ENCODE measurements around the gene PA2G4. TPM values are rescaled to one million over a fixed set of nuclear protein-coding genes. Genes with fewer than 3 reads are reported as not detected.

PA2G4 gene
- total RNA-seq, 1 donor from 2014 or later: 364 TPM

GRCh38 chr12:56081393-56082347, 22.7 kb upstream of the PA2G4 start:
- no peak for DNase-seq (ENCODE audit: low spot score)
- Mint-ChIP-seq H3K9me3 (no peaks in the 10 kb centered on the region), H3K27ac (no peak overlapping the region), H3K4me1 (ENCODE audit: low read depth) (peaks cover 4% of the 10 kb centered on the region), H3K36me3 (ENCODE audit: low read depth) (no peaks in the 10 kb centered on the region), H3K4me3 (ENCODE audit: low read depth) (peak overlapping the region; percentile 68), H3K27me3 (ENCODE audit: low read depth) (peaks cover 34% of the 10 kb centered on the region)
- intact Hi-C loops (cut with micrococcal nuclease): no loop called here

DNA sequence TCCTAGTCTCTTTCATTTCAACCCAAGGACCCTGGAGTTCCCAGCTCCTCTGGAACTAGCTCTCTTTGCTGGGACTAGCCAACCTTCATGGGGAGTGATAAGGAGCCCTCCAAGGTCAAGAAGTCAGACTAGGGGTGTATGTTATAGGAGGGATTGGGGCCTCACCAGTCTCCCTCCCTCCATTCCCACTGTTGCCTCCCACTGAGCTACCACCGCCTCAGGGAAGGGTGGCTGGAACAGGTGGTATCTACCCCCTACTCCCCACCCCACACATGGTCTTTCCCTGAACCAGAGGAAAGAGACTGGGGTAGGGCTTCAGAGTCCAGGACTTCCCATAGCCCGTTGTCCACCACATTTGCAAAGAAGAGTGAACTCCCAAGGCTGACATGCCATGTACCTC, 22.0 kb upstream of the PA2G4 start:
- H3K36me3 Mint-ChIP-seq (ENCODE audit: low read depth): no peaks in the 10 kb centered on the region
- no peak overlapping the region for H3K4me3 Mint-ChIP-seq (ENCODE audit: low read depth)
- H3K9me3 Mint-ChIP-seq: no peaks in the 10 kb centered on the region
- no peak overlapping the region for H3K27ac Mint-ChIP-seq
- intact Hi-C loops (cut with micrococcal nuclease): no loop called here
- peaks cover 34% of the 10 kb centered on the region for H3K27me3 Mint-ChIP-seq (ENCODE audit: low read depth)
- DNase-seq (ENCODE audit: low spot score): no peak
- peaks cover 4% of the 10 kb centered on the region for H3K4me1 Mint-ChIP-seq (ENCODE audit: low read depth)

DNA sequence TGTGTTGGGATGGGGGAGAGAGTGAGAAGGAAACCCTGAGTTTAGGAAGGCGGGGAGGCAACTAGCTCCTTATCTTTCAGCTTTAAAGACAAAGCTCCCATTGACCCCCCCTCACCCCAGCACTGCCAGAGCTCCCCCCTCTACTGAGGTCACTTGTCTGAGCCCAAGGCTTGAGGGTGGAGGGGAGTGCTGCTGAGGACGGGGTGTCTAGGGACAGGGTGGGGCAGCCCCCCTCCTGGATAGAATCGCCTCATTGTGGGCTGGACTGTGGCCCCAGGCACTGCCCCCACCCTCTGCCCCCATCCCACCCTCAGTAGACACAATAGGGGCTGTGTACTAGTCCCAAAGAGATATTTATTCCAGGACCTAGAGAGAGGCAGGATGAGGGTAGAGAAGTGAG, 21.4 kb upstream of the PA2G4 start:
- peaks cover 4% of the 10 kb centered on the region for H3K4me1 Mint-ChIP-seq (ENCODE audit: low read depth)
- peaks cover 34% of the 10 kb centered on the region for H3K27me3 Mint-ChIP-seq (ENCODE audit: low read depth)
- no peaks in the 10 kb centered on the region for H3K36me3 Mint-ChIP-seq (ENCODE audit: low read depth)
- intact Hi-C loops (cut with micrococcal nuclease): no loop called here
- H3K4me3 Mint-ChIP-seq (ENCODE audit: low read depth): no peak overlapping the region
- no peak overlapping the region for H3K27ac Mint-ChIP-seq
- no peak for DNase-seq (ENCODE audit: low spot score)
- no peaks in the 10 kb centered on the region for H3K9me3 Mint-ChIP-seq

- Mint-ChIP-seq H3K4me1 (ENCODE audit: low read depth) (peaks cover 1% of the 10 kb centered on the region), H3K27ac (no peak overlapping the region), H3K36me3 (ENCODE audit: low read depth) (no peaks in the 10 kb centered on the region), H3K4me3 (ENCODE audit: low read depth) (no peak overlapping the region), H3K27me3 (ENCODE audit: low read depth) (peaks cover 28% of the 10 kb centered on the region), H3K9me3 (no peaks in the 10 kb centered on the region)
- intact Hi-C loops (cut with micrococcal nuclease): no loop called here
- DNase-seq (ENCODE audit: low spot score): no peak
These were observed 19.3 kb upstream of the PA2G4 start for GRCh38 chr12:56084958-56085543.

- no peak for DNase-seq (ENCODE audit: low spot score)
- no peak overlapping the region for H3K27ac Mint-ChIP-seq
These were observed 18.3 kb upstream of the PA2G4 start for GRCh38 chr12:56086096-56086495.

DNA sequence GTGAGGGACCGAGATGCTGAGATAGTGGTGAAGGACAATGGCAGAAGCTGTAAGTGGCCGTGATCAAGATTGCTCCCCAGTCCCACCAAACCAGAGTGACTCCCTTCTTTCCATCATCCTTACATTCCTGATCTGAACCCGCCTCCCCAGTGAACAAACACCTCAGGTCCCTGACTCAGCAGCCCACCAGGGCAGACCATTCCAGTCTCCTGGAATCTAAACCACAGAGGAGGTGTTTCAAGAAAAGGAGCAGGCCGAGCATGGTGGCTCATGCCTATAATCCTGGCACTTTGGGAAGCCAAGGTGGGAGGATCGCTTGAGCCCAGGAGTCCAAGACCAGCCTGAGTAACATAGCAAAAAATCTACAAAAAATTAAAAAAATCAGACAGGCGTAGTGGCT, 17.8 kb upstream of the PA2G4 start:
- H3K27ac Mint-ChIP-seq: no peak overlapping the region
- no peaks in the 10 kb centered on the region for H3K36me3 Mint-ChIP-seq (ENCODE audit: low read depth)
- intact Hi-C loops (cut with micrococcal nuclease): no loop called here
- H3K4me1 Mint-ChIP-seq (ENCODE audit: low read depth): peaks cover 1% of the 10 kb centered on the region
- no peaks in the 10 kb centered on the region for H3K9me3 Mint-ChIP-seq
- DNase-seq (ENCODE audit: low spot score): no peak
- H3K27me3 Mint-ChIP-seq (ENCODE audit: low read depth): peaks cover 21% of the 10 kb centered on the region
- no peak overlapping the region for H3K4me3 Mint-ChIP-seq (ENCODE audit: low read depth)

More at GRCh38 chr12:56086096-56086495, 18.3 kb upstream of the PA2G4 start:
- Mint-ChIP-seq H3K36me3 (ENCODE audit: low read depth) (no peaks in the 10 kb centered on the region), H3K27me3 (ENCODE audit: low read depth) (peaks cover 25% of the 10 kb centered on the region), H3K4me3 (ENCODE audit: low read depth) (no peak overlapping the region), H3K4me1 (ENCODE audit: low read depth) (peaks cover 1% of the 10 kb centered on the region), H3K9me3 (no peaks in the 10 kb centered on the region)
- intact Hi-C loops (cut with micrococcal nuclease): no loop called here

- Mint-ChIP-seq H3K9me3 (no peaks in the 10 kb centered on the region), H3K4me3 (ENCODE audit: low read depth) (no peak overlapping the region), H3K4me1 (ENCODE audit: low read depth) (peaks cover 1% of the 10 kb centered on the region), H3K36me3 (ENCODE audit: low read depth) (no peaks in the 10 kb centered on the region), H3K27ac (no peak overlapping the region), H3K27me3 (ENCODE audit: low read depth) (peaks cover 17% of the 10 kb centered on the region)
- intact Hi-C loops (cut with micrococcal nuclease): no loop called here
- DNase-seq (ENCODE audit: low spot score): no peak
These were observed 17.1 kb upstream of the PA2G4 start for GRCh38 chr12:56087220-56087619.

DNA sequence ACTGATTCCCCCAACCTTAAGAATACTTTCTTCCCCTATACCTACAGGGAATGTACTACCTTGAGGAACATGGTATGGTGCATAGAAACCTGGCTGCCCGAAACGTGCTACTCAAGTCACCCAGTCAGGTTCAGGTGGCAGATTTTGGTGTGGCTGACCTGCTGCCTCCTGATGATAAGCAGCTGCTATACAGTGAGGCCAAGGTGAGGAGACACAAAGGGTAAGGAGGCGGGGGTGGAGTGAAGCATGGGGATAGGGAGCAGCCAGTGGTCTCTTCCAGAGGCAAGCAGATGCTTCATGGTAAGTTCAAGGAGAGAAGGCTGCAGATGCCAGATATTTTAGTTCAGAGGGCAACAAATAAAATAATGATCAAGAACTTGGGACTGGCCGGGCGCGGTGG, 6.6 kb upstream of the PA2G4 start:
- Mint-ChIP-seq H3K27me3 (ENCODE audit: low read depth) (peaks cover 26% of the 10 kb centered on the region), H3K36me3 (ENCODE audit: low read depth) (no peaks in the 10 kb centered on the region), H3K4me1 (ENCODE audit: low read depth) (peaks cover 14% of the 10 kb centered on the region), H3K9me3 (no peaks in the 10 kb centered on the region), H3K4me3 (ENCODE audit: low read depth) (no peak overlapping the region), H3K27ac (no peak overlapping the region)
- no peak for DNase-seq (ENCODE audit: low spot score)
- intact Hi-C loops (cut with micrococcal nuclease): no loop called here

- no peak overlapping the region for H3K27ac Mint-ChIP-seq
- peaks cover 23% of the 10 kb centered on the region for H3K4me1 Mint-ChIP-seq (ENCODE audit: low read depth)
- H3K27me3 Mint-ChIP-seq (ENCODE audit: low read depth): peaks cover 20% of the 10 kb centered on the region
- no peak overlapping the region for H3K4me3 Mint-ChIP-seq (ENCODE audit: low read depth)
- intact Hi-C loops (cut with micrococcal nuclease): no loop called here
- no peaks in the 10 kb centered on the region for H3K9me3 Mint-ChIP-seq
- no peak for DNase-seq (ENCODE audit: low spot score)
- H3K36me3 Mint-ChIP-seq (ENCODE audit: low read depth): no peaks in the 10 kb centered on the region
These were observed 5.8 kb upstream of the PA2G4 start for GRCh38 chr12:56098592-56098991.

DNA sequence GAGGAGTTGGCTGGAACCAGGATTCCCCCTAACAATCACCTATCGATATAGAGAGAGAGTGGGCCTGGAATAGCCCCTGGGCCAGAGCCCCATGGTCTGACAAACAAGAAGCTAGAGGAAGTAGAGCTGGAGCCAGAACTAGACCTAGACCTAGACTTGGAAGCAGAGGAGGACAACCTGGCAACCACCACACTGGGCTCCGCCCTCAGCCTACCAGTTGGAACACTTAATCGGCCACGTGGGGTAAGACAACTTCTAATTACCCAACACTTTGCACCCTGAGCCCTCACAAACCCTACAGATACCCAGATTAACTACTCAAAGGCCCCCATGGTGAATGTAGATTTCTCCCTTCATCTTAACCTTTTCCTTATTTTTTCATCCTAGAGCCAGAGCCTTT, 4.6 kb upstream of the PA2G4 start:
- DNase-seq (ENCODE audit: low spot score): no peak
- H3K4me1 Mint-ChIP-seq (ENCODE audit: low read depth): peaks cover 28% of the 10 kb centered on the region
- peaks cover 5% of the 10 kb centered on the region for H3K36me3 Mint-ChIP-seq (ENCODE audit: low read depth)
- H3K9me3 Mint-ChIP-seq: no peaks in the 10 kb centered on the region
- H3K4me3 Mint-ChIP-seq (ENCODE audit: low read depth): no peak overlapping the region
- intact Hi-C loops (cut with micrococcal nuclease): loop anchor here (5.0 kb wide), 2 partner anchors 102 to 348 kb away; partner anchors contain the start of genes SUOX and TIMELESS
- H3K27me3 Mint-ChIP-seq (ENCODE audit: low read depth): peaks cover 16% of the 10 kb centered on the region
- H3K27ac Mint-ChIP-seq: no peak overlapping the region

DNA sequence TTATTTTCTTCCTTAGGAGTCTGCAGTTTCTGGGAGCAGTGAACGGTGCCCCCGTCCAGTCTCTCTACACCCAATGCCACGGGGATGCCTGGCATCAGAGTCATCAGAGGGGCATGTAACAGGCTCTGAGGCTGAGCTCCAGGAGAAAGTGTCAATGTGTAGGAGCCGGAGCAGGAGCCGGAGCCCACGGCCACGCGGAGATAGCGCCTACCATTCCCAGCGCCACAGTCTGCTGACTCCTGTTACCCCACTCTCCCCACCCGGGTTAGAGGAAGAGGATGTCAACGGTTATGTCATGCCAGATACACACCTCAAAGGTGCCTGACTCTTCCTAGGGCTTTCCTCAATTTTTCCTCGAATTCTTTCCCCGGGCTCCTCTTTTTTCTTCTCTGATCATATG, 3.3 kb upstream of the PA2G4 start:
- peaks cover 17% of the 10 kb centered on the region for H3K36me3 Mint-ChIP-seq (ENCODE audit: low read depth)
- H3K9me3 Mint-ChIP-seq: no peaks in the 10 kb centered on the region
- H3K4me1 Mint-ChIP-seq (ENCODE audit: low read depth): peaks cover 35% of the 10 kb centered on the region
- H3K4me3 Mint-ChIP-seq (ENCODE audit: low read depth): no peak overlapping the region
- peaks cover 11% of the 10 kb centered on the region for H3K27me3 Mint-ChIP-seq (ENCODE audit: low read depth)
- no peak overlapping the region for H3K27ac Mint-ChIP-seq
- no peak for DNase-seq (ENCODE audit: low spot score)
- intact Hi-C loops (cut with micrococcal nuclease): loop anchor here (5.0 kb wide), 2 partner anchors 104 to 346 kb away; partner anchors contain the start of genes SUOX and TIMELESS

DNA sequence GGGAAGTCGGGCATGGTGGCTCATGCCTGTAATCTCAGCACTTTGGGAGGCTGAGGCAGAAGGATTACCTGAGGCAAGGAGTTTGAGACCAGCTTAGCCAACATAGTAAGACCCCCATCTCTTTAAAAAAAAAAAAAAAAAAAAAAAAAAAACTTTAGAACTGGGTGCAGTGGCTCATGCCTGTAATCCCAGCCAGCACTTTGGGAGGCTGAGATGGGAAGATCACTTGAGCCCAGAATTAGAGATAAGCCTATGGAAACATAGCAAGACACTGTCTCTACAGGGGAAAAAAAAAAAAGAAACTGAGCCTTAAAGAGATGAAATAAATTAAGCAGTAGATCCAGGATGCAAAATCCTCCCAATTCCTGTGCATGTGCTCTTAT, 1.7 kb upstream of the PA2G4 start:
- Mint-ChIP-seq H3K9me3 (no peaks in the 10 kb centered on the region), H3K27ac (peak overlapping the region; percentile 95), H3K27me3 (ENCODE audit: low read depth) (peaks cover 2% of the 10 kb centered on the region), H3K4me1 (ENCODE audit: low read depth) (peaks cover 47% of the 10 kb centered on the region), H3K4me3 (ENCODE audit: low read depth) (peak overlapping the region; percentile 92), H3K36me3 (ENCODE audit: low read depth) (peaks cover 34% of the 10 kb centered on the region)
- no peak for DNase-seq (ENCODE audit: low spot score)
- intact Hi-C loops (cut with micrococcal nuclease): loop anchor here (5.0 kb wide), 2 partner anchors 105 to 345 kb away; partner anchors contain the start of genes SUOX and TIMELESS
